Activated T-cell treated with anti-CD3 and anti-CD28 coated beads, Interleukin-2, amount 50 U/mL, for 1 hour (primary cell): ENCODE measurements around the gene MRPL48.

Source experiments
- DNase-seq: peaks from one replicate; pipeline ENCODE4 v3.0.0-alpha.2; 2020

MRPL48 gene

GRCh38 chr11:73907191-73907590 is 119.5 kb downstream of the MRPL48 start:
- DNase-seq: no peak

- DNase-seq: no peak
Observed at GRCh38 chr11:73912026-73912425, 124.4 kb downstream of the MRPL48 start.

GRCh38 chr11:73913472-73913871 is 125.8 kb downstream of the MRPL48 start:
- no peak for DNase-seq

GRCh38 chr11:73914284-73914683 is 126.6 kb downstream of the MRPL48 start:
- DNase-seq: no peak
